ENCODE measurements around the gene TRMT2A.

Gene TRMT2A

GRCh38 chr22:20084547-20085413 lies 32.2 kb downstream of the TRMT2A start:
- in situ Hi-C loops (cut with MboI; ENCODE audit: low pct_unique_long_range_greater_than_20kb, low sequenced_read_pairs, unreplicated experiment) = no loop called here
- TF ChIP-seq CTCF (IDR thresholded peaks at IDR 0.05; ENCODE audit: extremely low read depth, insufficient read depth, missing control alignments) = peak; percentile 46
- no peak for DNase-seq (ENCODE audit: low spot score)

- TF ChIP-seq CTCF (IDR thresholded peaks at IDR 0.05; ENCODE audit: extremely low read depth, insufficient read depth, missing control alignments) = no peak
- in situ Hi-C loops (cut with MboI; ENCODE audit: low pct_unique_long_range_greater_than_20kb, low sequenced_read_pairs, unreplicated experiment) = no loop called here
- DNase-seq (ENCODE audit: low spot score) = no peak
Observed at GRCh38 chr22:20083891-20084546, 33.0 kb downstream of the TRMT2A start.

- no peak for TF ChIP-seq CTCF (IDR thresholded peaks at IDR 0.05; ENCODE audit: extremely low read depth, insufficient read depth, missing control alignments)
- DNase-seq (ENCODE audit: low spot score) = no peak
- in situ Hi-C loops (cut with MboI; ENCODE audit: low pct_unique_long_range_greater_than_20kb, low sequenced_read_pairs, unreplicated experiment) = no loop called here
Observed at GRCh38 chr22:20083157-20083890, 33.7 kb downstream of the TRMT2A start.

- DNase-seq (ENCODE audit: low spot score) = peak; percentile 40
- no peak for TF ChIP-seq CTCF (IDR thresholded peaks at IDR 0.05; ENCODE audit: extremely low read depth, insufficient read depth, missing control alignments)
- in situ Hi-C loops (cut with MboI; ENCODE audit: low pct_unique_long_range_greater_than_20kb, low sequenced_read_pairs, unreplicated experiment) = no loop called here
Observed at GRCh38 chr22:20080776-20081654, 36.0 kb downstream of the TRMT2A start.

- DNase-seq (ENCODE audit: low spot score) = peak; percentile 91
- no peak for TF ChIP-seq CTCF (IDR thresholded peaks at IDR 0.05; ENCODE audit: extremely low read depth, insufficient read depth, missing control alignments)
- in situ Hi-C loops (cut with MboI; ENCODE audit: low pct_unique_long_range_greater_than_20kb, low sequenced_read_pairs, unreplicated experiment) = no loop called here
Observed at GRCh38 chr22:20080445-20080775, 36.6 kb downstream of the TRMT2A start.

All from GM13977 (cell line).